Measurements from ENCODE around the gene TBC1D12. TPM values are rescaled to one million over a fixed set of nuclear protein-coding genes. Genes with fewer than 3 reads are reported as not detected.
"Not testable (repeated sequence)": the region's sequence is repeated elsewhere in the genome, so short reads cannot be mapped to it uniquely, and the experiment has no call there.

TBC1D12 gene
- total RNA-seq, 1 experiment from 2014 or later: 5.8 TPM

DNA sequence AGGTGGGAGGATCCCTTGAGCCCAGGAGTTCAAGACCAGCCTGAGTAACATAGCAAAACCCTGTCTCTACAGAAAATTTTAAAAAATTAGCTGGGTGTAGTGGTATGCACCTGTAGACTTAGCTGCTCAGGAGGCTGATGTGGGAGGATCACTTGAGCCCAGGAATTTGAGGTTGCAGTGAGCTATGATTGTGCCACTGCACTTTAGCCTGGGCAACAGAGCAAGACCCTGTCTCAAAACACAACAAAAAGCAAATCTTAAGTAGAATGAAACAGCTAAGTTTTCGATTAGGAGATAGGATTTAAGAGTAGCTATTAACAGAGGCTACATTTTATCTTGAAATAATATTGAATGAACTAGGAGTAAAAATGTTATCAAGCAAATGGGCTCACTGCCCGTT lies 139.9 kb downstream of the TBC1D12 start:
- DNase-seq (ENCODE audit: low spot score): not testable (repeated sequence)

- peak; percentile 91 for DNase-seq (ENCODE audit: low spot score)
Measured at GRCh38 chr10:94545391-94546048, 143.2 kb downstream of the TBC1D12 start, which contains the start of gene HELLS. HELLS (plus strand) TSS chr10:94545788; CDS start chr10:94545922, 134 bp downstream.

DNA sequence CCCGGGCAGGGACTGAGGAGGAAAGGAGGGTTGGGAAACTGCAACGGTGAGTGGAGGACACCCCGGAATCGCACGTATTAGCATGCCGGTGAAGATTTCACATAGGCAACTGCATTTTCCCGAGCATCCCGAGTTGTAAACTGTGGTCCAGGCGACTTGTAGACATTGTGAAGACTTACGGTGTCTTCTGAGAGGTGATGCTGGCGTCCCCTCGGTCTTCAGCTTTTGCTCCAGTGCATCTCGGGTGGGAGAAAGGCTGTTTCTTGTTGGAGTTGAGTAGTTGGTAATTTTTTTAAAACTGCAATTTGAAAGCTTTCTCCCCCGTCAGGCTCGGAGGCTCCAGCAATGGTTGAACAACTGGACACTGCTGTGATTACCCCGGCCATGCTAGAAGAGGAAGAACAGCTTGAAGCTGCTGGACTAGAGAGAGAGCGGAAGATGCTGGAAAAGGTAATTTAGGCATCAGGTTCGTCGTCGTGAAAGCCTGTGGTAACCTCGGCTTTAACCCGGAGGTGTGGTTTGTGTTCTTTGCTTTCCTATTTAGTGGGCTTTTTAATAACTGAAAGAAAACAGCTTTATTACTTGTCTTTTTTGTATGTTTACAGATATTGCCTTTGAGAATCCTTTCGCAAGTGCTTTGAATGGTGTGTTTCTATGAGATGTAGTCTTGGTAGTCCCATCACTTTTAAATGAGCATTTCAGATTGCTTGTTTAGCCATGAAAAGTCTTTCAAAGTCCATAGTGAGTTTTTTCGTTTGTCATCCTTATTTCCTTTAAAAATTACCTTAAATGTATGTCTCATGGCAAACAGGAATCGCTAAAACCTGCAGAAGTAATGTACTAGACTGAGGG lies 143.9 kb downstream of the TBC1D12 start:
- peak; percentile 59 for DNase-seq (ENCODE audit: low spot score)

- no peak for DNase-seq (ENCODE audit: low spot score)
Measured at GRCh38 chr10:94546901-94547185, 144.5 kb downstream of the TBC1D12 start.

GRCh38 chr10:94549221-94549620 lies 146.9 kb downstream of the TBC1D12 start:
- no peak for DNase-seq (ENCODE audit: low spot score)

- not testable (repeated sequence) for DNase-seq (ENCODE audit: low spot score)
Measured at GRCh38 chr10:94567714-94568307, 165.5 kb downstream of the TBC1D12 start.

GRCh38 chr10:94571081-94571480 lies 168.7 kb downstream of the TBC1D12 start:
- DNase-seq (ENCODE audit: low spot score): no peak

DNA sequence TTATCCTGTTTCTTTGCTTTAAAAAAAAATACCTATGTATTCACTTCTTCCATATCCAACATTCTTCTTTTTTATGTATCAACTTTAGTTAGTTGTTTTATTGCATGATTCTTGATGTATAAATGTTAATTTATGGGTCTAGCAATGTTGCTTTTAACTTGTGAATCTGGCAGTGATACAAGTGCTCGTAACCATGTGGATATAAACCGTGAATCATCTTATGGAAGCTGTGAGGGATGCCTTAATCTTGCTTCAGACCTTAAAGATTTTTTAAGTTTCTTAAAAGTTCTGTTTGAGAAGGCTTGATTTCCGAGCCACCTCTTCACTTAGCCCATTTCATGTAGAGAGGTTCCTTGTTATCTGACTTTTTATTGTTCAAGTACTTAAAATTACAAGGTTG lies 169.2 kb downstream of the TBC1D12 start:
- DNase-seq (ENCODE audit: low spot score): no peak

- DNase-seq (ENCODE audit: low spot score): no peak
Measured at GRCh38 chr10:94578790-94579189, 176.4 kb downstream of the TBC1D12 start.

DNA sequence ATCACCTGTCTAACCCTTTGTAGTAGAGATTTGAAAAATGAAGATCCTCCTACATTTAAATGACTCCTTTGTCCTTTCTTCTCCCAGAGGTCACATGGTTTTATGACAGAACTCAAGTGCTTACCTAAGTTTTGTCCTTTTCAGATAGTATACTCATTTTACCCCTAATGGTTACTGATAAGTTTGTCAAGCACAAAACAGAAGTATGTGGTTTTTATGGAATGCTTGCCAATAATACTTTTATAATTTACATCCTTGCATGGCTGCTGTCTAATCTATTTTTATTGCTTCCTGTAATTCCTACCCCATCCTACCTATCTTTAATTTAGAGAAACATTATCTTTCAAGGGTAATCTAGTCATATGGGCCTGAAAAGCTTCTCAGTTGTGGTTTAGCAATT lies 180.8 kb downstream of the TBC1D12 start:
- DNase-seq (ENCODE audit: low spot score): no peak

Other genes starting within 250 kb of the TBC1D12 start
- gene NOC3L, start 39.6 kb upstream of the TBC1D12 start, total RNA-seq (2014; rRNA removed; shearing (Covaris generic)): 7.9 and 8.0 TPM in 2 replicates
- gene HELLS, start 143.2 kb downstream of the TBC1D12 start, total RNA-seq (2014; rRNA removed; shearing (Covaris generic)): 108 and 111 TPM in 2 replicates

All from HT-29 (cell line).